CD8-positive, alpha-beta memory T cell (primary cell): ENCODE data around the gene BRI3. TPM values are rescaled to one million over a fixed set of nuclear protein-coding genes. Genes with fewer than 3 reads are reported as not detected.

Source experiments
- CTCF ChIA-PET: fragments of 350-600 bp; sonication (Branson Sonifier 250); formaldehyde crosslinking; loops from one replicate; lab custom pipeline; 2021; ENCODE audit warnings: antibody characterized with exemption; lab: Charles Lee
- POLR2A ChIA-PET: fragments of 350-600 bp; sonication (Branson Sonifier 250); formaldehyde crosslinking; loops from one replicate; lab custom pipeline; 2021; ENCODE audit warnings: antibody characterized with exemption; lab: Charles Lee
- DNase-seq, 5 donors: peaks; one replicate each; pipeline versions ENCODE4 v3.0.0 to v3.0.0-alpha.2; 2020 to 2022; ENCODE audit warnings: mixed read lengths in 1 of 5
- H3K27ac ChIP-seq: one replicate; pipeline ENCODE4 v1.7.0; 2013; ENCODE audit warnings: low read depth, mild to moderate bottlenecking, low read length, moderate library complexity
- H3K27me3 ChIP-seq: 2 replicates; pipeline ENCODE4 v1.7.0; 2013; ENCODE audit warnings: low read length, mild to moderate bottlenecking; ENCODE audit not compliant: insufficient read depth, poor library complexity, severe bottlenecking
- H3K36me3 ChIP-seq: 2 replicates; pipeline ENCODE4 v1.7.0; 2013; ENCODE audit warnings: mild to moderate bottlenecking, low read length, moderate library complexity; ENCODE audit not compliant: insufficient read depth
- H3K4me1 ChIP-seq: 2 replicates; pipeline ENCODE4 v1.7.0; 2013; ENCODE audit warnings: mild to moderate bottlenecking, low read length, moderate library complexity; ENCODE audit not compliant: insufficient read depth
- H3K4me3 ChIP-seq: 2 replicates; pipeline ENCODE4 v1.7.0; 2013; ENCODE audit warnings: mild to moderate bottlenecking, low read length
- H3K9me3 ChIP-seq: 2 replicates; pipeline ENCODE4 v1.7.0; 2013; ENCODE audit warnings: mild to moderate bottlenecking, low read length
- H3K27ac Mint-ChIP-seq, 8 donors: one replicate each; pipeline ENCODE4 v1.8.0; 2020 to 2021; ENCODE audit warnings: mixed read lengths in 8 of 8, mild to moderate bottlenecking in 6 of 8, inconsistent platforms in 3 of 8, moderate library complexity in 3 of 8
- H3K27me3 Mint-ChIP-seq, 2 donors: one replicate each; pipeline ENCODE4 v1.8.0; 2020 to 2021; ENCODE audit warnings: mixed read lengths in 2 of 2, mild to moderate bottlenecking in 1 of 2, moderate library complexity in 1 of 2
- H3K36me3 Mint-ChIP-seq, 3 donors: one replicate each; pipeline ENCODE4 v1.8.0; 2020 to 2021; ENCODE audit warnings: mixed read lengths in 3 of 3, inconsistent platforms in 1 of 3, mild to moderate bottlenecking in 1 of 3
- H3K4me1 Mint-ChIP-seq, 3 donors: one replicate each; pipeline ENCODE4 v1.8.0; 2020 to 2021; ENCODE audit warnings: mixed read lengths in 3 of 3, inconsistent platforms in 1 of 3, mild to moderate bottlenecking in 1 of 3
- H3K4me3 Mint-ChIP-seq, 7 donors: one replicate each; pipeline ENCODE4 v1.8.0; 2020 to 2021; ENCODE audit warnings: mixed read lengths in 7 of 7, mild to moderate bottlenecking in 6 of 7, moderate library complexity in 4 of 7, inconsistent platforms in 2 of 7
- H3K9me3 Mint-ChIP-seq, 5 donors: one replicate each; pipeline ENCODE4 v1.8.0; 2020 to 2022; ENCODE audit warnings: mixed read lengths in 5 of 5, mild to moderate bottlenecking in 3 of 5, moderate library complexity in 2 of 5, inconsistent platforms in 1 of 5
- polyA plus RNA-seq: library from polyadenylated mRNA; unstranded; fragments of 300-500 nt; fragmentation: Illumina TruSeq; gene quantifications from one replicate; pipeline ENCODE4 v1.2.3, GENCODE V29; 2021
- total RNA-seq, 2 experiments: library from RNA; stranded (reverse); gene quantifications; one replicate each; pipeline ENCODE4 v1.2.3, GENCODE V29; 2021

Gene BRI3
- total and polyA plus RNA-seq, 3 experiments from 2014 or later = 15.4 to 65.0 (median 58.4) TPM

DNA sequence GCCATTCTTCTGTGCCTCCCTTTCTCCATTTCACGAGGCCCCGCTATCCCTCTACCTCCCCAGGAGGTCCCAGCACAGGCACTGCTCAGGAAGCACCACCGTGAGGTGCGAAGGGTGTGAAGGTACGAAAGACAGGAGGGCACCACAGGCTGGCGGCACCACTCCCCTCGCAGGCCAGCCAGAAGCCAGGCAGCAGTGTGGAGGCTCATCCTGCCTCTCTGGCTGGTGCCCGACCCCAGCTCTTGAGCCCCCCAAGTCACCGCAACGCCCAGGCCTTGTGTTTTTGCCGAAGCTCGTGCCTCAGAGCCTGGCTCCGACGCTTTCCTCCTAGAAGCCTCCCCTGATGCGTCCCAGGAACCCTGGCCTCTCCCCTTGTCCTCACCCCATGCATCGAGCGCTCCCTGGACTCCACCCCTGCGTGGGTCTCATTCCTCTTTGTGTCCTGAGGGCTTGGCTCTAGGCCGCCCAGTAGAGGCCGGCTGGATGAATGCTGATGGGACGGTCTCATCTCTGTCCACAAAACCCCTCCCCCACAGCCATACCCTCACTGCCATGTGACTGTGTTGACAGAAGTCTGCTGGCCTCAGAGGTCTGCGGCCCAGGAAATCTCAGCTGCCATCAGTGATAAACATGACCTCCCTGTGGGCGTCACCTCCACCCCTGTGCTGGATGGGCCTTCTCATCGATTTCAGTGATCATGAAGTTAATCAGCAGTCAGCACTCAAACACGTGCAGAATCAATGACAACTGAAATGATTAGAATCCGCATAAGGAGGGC is 19.3 kb downstream of the BRI3 start:
- H3K4me1 ChIP-seq = no peaks in the 10 kb centered on the region
- peaks cover 0 to 3% (median 0%) of the 10 kb centered on the region in 5 donors for H3K9me3 Mint-ChIP-seq
- no peaks in the 10 kb centered on the region for H3K9me3 ChIP-seq
- ChIA-PET CTCF (no interaction called here), POLR2A (no interaction called here)
- H3K27ac Mint-ChIP-seq = no peak overlapping the region
- no peaks in the 10 kb centered on the region for H3K36me3 ChIP-seq
- no peak overlapping the region for H3K4me3 Mint-ChIP-seq
- H3K4me3 ChIP-seq = no peak overlapping the region
- H3K36me3 Mint-ChIP-seq = peaks cover 0 to 2% (median 0%) of the 10 kb centered on the region in 3 donors
- H3K27me3 Mint-ChIP-seq = peaks cover 0 to 2% of the 10 kb centered on the region in 2 donors
- no peak overlapping the region for H3K27ac ChIP-seq
- no peaks in the 10 kb centered on the region for H3K27me3 ChIP-seq
- H3K4me1 Mint-ChIP-seq = no peaks in the 10 kb centered on the region
- DNase-seq = no peak

DNA sequence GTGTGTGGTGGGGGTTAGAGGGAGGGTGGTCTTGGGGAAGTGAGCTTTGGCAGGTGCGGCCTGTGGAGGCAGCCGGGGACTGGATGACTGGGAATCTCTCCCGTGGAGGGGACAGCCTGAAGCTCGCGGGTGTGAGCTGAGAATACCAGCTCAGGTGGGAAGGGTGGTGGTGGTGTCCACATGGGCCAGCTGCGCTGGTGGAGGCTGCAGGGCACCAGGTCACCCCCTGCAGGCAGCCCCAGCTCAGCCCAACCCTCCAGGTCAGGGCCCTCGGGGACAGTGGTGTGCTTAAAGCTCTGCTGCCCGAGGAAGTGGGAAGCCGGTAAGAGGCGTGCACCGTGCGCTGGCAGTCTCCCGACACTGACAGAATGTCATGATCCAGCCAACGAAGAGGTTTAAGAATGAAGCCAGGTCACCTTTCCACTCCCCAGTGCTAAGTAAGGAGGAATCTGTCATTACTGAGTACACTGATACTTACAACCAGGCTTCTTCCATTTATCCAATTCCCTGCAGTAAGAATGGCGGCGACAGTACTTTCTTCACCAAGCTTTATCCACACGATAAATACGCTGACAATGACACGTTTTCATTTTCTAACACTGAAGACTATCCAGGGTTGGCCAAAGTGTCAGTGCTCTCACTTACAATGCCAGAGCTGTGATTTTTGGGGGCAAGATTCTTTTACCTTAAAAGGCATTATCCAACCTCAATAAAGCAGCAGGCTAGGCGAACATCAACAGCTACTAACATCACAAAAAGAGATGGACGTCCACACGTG is 20.4 kb downstream of the BRI3 start:
- H3K9me3 ChIP-seq = no peaks in the 10 kb centered on the region
- H3K27me3 ChIP-seq = no peaks in the 10 kb centered on the region
- ChIA-PET CTCF (no interaction called here), POLR2A (no interaction called here)
- H3K27ac ChIP-seq = no peak overlapping the region
- H3K36me3 ChIP-seq = no peaks in the 10 kb centered on the region
- H3K36me3 Mint-ChIP-seq = peaks cover 0 to 2% (median 0%) of the 10 kb centered on the region in 3 donors
- peaks cover 0 to 3% (median 0%) of the 10 kb centered on the region in 5 donors for H3K9me3 Mint-ChIP-seq
- peaks cover 0 to 2% of the 10 kb centered on the region in 2 donors for H3K27me3 Mint-ChIP-seq
- no peaks in the 10 kb centered on the region for H3K4me1 Mint-ChIP-seq
- no peaks in the 10 kb centered on the region for H3K4me1 ChIP-seq
- H3K4me3 ChIP-seq = no peak overlapping the region
- peak overlapping the region in 1 of 8 donors; percentile 61 for H3K27ac Mint-ChIP-seq
- peak overlapping the region in 1 of 7 donors; percentile 18 for H3K4me3 Mint-ChIP-seq
- DNase-seq = no peak

DNA sequence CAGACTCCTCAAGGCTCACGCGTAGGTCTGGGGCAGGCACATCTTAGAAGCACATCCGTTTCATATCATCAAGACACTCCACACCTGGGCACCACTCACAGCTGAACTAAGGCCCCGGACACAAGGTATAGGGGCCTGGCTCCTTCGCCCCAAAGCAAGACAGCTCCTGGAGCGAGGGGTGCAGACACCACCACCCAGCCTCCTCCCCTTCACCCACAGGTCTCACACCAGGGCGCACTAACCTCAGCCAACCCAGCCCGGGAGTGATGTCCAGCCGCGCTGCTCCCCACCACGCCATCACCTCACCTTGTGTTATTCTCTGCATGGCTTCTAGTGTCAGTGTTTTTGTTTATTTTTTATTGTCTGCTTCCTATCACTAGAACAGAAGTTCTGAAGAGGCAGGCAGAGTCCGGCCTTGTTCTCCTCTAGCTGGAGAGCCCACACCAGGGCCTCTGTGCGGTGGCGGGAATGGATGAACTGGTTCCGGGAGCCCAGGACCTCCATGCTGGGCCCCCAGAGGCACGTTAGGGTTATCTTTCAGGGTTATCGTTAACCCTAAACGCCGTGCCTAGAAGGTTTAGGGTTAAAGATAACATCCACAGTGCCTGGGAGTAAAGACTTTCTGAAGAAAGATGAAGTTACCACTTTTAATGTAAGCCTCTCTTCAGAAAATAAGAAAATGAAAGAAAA is 21.8 kb downstream of the BRI3 start:
- POLR2A ChIA-PET = no interaction called here

DNA sequence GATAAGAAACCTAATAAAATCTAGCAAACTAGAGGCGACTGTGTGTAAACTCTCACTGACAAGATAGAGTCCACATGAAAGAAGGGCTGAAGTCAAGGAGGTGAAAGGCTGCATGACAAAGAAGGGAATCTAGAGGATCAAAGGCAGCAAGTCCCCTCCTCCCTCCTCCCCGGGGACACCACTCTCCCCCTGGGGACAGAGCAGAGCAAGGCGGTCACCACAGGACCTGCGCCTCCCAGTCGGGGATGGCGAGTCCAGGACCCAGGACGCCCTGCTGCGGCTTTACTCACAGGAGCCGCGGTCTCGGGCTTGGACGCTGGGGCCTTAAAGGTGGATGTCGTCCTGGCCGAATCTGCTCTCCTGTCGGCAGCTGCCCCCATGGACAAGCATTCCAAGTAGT is 22.4 kb downstream of the BRI3 start:
- ChIA-PET CTCF (no interaction called here), POLR2A (no interaction called here)
- H3K27ac Mint-ChIP-seq = no peak overlapping the region

More for the DNA sequence above, 21.8 kb downstream of the BRI3 start:
- H3K36me3 Mint-ChIP-seq = peaks cover 0 to 2% (median 2%) of the 10 kb centered on the region in 3 donors
- Histone ChIP-seq H3K27ac (no peak overlapping the region), H3K4me3 (no peak overlapping the region), H3K27me3 (no peaks in the 10 kb centered on the region), H3K9me3 (no peaks in the 10 kb centered on the region), H3K4me1 (no peaks in the 10 kb centered on the region), H3K36me3 (no peaks in the 10 kb centered on the region)
- no peak overlapping the region for H3K4me3 Mint-ChIP-seq
- CTCF ChIA-PET = no interaction called here
- peak overlapping the region in 1 of 8 donors; percentile 54 for H3K27ac Mint-ChIP-seq
- no peaks in the 10 kb centered on the region for H3K4me1 Mint-ChIP-seq
- DNase-seq = no peak
- peaks cover 0 to 3% (median 0%) of the 10 kb centered on the region in 5 donors for H3K9me3 Mint-ChIP-seq
- H3K27me3 Mint-ChIP-seq = peaks cover 0 to 2% of the 10 kb centered on the region in 2 donors

DNA sequence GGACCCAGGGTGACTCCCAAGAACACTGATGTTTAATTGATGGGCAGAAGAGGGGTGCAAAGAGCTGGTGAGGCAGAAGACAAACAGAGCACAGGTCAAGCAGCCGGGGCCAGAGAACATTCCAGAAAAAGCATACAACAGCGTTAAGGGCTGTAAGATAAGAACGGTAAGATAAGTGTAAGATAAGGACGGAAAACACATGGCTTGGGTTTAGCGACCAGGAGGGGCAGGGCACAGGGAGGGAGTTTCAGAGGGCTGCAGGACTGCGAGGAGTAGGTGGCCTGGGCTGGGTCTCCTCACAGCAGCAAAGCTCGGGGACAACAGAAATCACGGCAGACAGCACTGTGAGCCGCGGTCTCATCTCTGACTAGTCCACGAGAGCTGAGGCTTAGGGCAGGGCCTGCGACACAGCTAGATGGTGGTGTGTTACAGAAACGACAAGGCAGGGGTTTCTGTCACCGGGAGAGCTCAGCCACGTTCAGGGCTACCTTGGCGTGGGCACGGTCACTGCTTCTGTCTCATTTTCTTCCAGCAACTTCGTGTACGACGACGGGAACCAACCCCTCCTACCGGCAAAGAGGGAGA is 24.6 kb downstream of the BRI3 start:
- ChIA-PET POLR2A (no interaction called here), CTCF (no interaction called here)
- DNase-seq = no peak
- Mint-ChIP-seq H3K9me3 (no peaks in the 10 kb centered on the region), H3K4me1 (no peaks in the 10 kb centered on the region), H3K4me3 (no peak overlapping the region), H3K27me3 (peaks cover 0 to 2% of the 10 kb centered on the region in 2 donors), H3K36me3 (peaks cover 0 to 2% (median 0%) of the 10 kb centered on the region in 3 donors), H3K27ac (peak overlapping the region in 1 of 8 donors; percentile 19)
- H3K9me3 ChIP-seq = no peaks in the 10 kb centered on the region
- no peaks in the 10 kb centered on the region for H3K36me3 ChIP-seq
- no peaks in the 10 kb centered on the region for H3K27me3 ChIP-seq
- no peaks in the 10 kb centered on the region for H3K4me1 ChIP-seq
- H3K27ac ChIP-seq = no peak overlapping the region
- H3K4me3 ChIP-seq = no peak overlapping the region

More for the DNA sequence above, 22.4 kb downstream of the BRI3 start:
- peaks cover 0 to 2% (median 2%) of the 10 kb centered on the region in 3 donors for H3K36me3 Mint-ChIP-seq
- no peaks in the 10 kb centered on the region for H3K4me1 Mint-ChIP-seq
- no peaks in the 10 kb centered on the region for H3K36me3 ChIP-seq
- peaks cover 0 to 3% (median 0%) of the 10 kb centered on the region in 5 donors for H3K9me3 Mint-ChIP-seq
- H3K27me3 Mint-ChIP-seq = peaks cover 0 to 2% of the 10 kb centered on the region in 2 donors
- no peak for DNase-seq
- no peak overlapping the region for H3K4me3 ChIP-seq
- H3K27ac ChIP-seq = no peak overlapping the region
- H3K27me3 ChIP-seq = no peaks in the 10 kb centered on the region
- no peak overlapping the region for H3K4me3 Mint-ChIP-seq
- H3K4me1 ChIP-seq = no peaks in the 10 kb centered on the region
- H3K9me3 ChIP-seq = no peaks in the 10 kb centered on the region

DNA sequence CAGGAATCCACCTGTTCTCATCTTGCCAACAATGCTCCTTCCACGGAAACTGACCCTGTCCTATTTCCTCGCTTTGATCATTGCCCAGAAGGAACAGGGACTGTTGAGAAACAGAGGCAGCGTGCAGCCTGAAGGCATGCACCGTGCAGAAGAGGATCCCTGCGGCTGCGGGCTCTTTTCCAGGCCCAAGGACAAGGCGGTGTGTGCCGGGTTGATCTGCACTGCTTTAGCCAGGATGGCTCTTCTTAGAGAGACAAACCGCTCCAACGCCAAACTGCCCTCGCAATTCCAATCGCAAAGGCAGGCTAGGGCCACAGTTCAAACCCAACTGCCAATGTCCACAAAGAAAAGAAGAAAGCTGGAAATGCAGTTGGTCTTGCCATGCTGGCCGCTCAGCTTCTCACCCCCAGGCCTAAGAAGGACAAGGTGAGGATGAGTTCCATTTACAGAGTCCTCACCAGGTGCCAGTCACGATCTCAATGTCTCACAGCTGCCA is 26.5 kb downstream of the BRI3 start:
- H3K4me3 Mint-ChIP-seq = no peak overlapping the region
- Histone ChIP-seq H3K4me1 (no peaks in the 10 kb centered on the region), H3K27me3 (no peaks in the 10 kb centered on the region), H3K9me3 (no peaks in the 10 kb centered on the region), H3K27ac (no peak overlapping the region), H3K4me3 (no peak overlapping the region), H3K36me3 (no peaks in the 10 kb centered on the region)
- H3K27ac Mint-ChIP-seq = no peak overlapping the region
- ChIA-PET POLR2A (no interaction called here), CTCF (no interaction called here)
- H3K27me3 Mint-ChIP-seq = peaks cover 0 to 2% of the 10 kb centered on the region in 2 donors
- H3K4me1 Mint-ChIP-seq = no peaks in the 10 kb centered on the region
- no peaks in the 10 kb centered on the region for H3K9me3 Mint-ChIP-seq
- peaks cover 0 to 2% (median 0%) of the 10 kb centered on the region in 3 donors for H3K36me3 Mint-ChIP-seq
- DNase-seq = no peak

DNA sequence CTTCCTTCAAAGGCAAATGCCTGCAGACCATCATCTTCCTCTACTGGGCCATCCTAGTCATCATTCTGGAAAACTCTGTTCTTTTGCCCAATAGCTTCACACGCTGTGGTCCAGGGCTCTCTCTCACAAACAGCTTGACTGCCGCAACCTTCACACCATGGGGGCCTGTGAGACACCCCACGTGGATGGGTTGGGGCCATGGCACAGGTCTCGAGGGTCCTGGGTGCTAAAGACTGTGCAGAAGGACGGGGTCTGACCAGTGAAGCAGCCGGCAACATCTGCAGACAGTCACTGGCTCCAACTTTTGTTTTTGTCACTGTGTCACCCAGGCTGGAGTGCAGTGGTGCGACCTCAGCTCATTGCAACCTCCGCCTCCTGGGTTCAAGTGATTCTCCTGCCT is 28.1 kb downstream of the BRI3 start:
- no peak for DNase-seq
- H3K27me3 ChIP-seq = no peaks in the 10 kb centered on the region
- Mint-ChIP-seq H3K9me3 (no peaks in the 10 kb centered on the region), H3K36me3 (peaks cover 0 to 2% (median 0%) of the 10 kb centered on the region in 3 donors), H3K4me3 (no peak overlapping the region), H3K4me1 (no peaks in the 10 kb centered on the region), H3K27me3 (peaks cover 0 to 2% of the 10 kb centered on the region in 2 donors), H3K27ac (no peak overlapping the region)
- H3K9me3 ChIP-seq = no peaks in the 10 kb centered on the region
- no peaks in the 10 kb centered on the region for H3K4me1 ChIP-seq
- CTCF ChIA-PET = no interaction called here
- H3K36me3 ChIP-seq = no peaks in the 10 kb centered on the region
- no peak overlapping the region for H3K4me3 ChIP-seq
- no peak overlapping the region for H3K27ac ChIP-seq
- POLR2A ChIA-PET = no interaction called here
